ENCODE results near the gene EFCAB7. TPM values are rescaled to one million over a fixed set of nuclear protein-coding genes. Genes with fewer than 3 reads are reported as not detected.

EFCAB7 gene
- total RNA-seq, 1 donor from 2014 or later, result 11.1 TPM

GRCh38 chr1:63595435-63595834, 72.1 kb downstream of the EFCAB7 start:
- DNase-seq (ENCODE audit: low spot score), result no peak
- intact Hi-C loops (cut with DNase I), result no loop called here
- ATAC-seq, result no peak

DNA sequence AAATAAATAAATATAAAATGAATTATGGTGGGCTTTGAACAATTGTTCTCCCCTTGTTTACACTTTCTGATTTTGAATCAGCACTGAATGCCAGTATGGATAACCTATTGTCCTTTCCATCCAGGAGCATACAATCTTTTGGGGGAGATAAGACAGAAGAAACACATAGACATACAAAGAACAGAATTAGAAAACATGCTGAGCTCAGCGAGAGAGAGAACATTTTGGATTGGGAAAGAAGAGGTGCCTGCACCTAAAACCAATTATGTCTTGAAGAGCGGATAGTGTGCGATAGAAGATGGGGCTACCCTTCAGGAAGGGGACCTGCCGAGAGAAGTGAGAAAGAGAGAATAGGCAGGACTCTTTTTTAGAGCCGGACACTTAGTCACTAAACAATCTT, 76.5 kb downstream of the EFCAB7 start:
- intact Hi-C loops (cut with DNase I), result no loop called here
- ATAC-seq, result no peak

DNA sequence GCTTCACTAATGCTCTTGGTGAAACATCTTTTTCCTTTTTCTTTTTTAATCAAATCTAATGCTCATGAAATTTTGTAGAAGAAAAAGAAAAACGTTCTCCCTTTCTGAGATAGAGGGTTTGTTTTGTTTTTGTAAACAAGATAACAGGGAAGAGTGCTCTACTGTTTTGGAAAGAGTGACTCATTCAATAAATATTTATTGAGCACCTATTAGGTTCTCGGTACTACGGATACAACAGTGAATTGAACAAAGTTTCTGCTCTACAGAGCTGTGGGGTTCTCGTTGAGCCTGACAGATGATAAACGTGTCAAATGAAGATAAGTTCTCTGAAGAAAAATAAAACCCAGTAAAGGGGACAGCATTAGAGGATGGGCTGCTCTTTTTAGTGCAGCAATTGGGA, 76.9 kb downstream of the EFCAB7 start:
- no peak for DNase-seq (ENCODE audit: low spot score)
- no peak for ATAC-seq
- intact Hi-C loops (cut with DNase I), result no loop called here

More for the DNA sequence above, 76.5 kb downstream of the EFCAB7 start:
- no peak for DNase-seq (ENCODE audit: low spot score)

DNA sequence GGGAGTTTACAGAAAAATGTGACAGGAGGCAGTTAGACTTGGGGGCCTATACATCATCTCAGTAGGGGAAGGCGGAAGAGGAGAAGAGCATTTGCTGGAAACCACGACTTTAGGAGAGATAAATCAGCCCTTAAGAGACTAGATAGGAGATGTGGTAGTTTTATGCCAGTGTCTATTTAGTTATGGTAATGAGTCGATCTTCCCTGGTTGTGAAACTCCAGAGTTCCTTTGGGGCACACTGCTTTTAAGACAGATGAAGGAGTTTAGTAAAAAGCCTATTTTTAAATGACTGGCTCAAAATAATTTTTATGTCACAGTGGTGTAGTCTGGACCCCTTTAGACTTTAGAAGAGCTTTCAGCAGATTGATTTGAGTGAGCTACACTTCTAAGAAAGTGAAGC, 77.7 kb downstream of the EFCAB7 start:
- intact Hi-C loops (cut with DNase I), result no loop called here
- DNase-seq (ENCODE audit: low spot score) (no peak), ATAC-seq (peak; percentile 49)

DNA sequence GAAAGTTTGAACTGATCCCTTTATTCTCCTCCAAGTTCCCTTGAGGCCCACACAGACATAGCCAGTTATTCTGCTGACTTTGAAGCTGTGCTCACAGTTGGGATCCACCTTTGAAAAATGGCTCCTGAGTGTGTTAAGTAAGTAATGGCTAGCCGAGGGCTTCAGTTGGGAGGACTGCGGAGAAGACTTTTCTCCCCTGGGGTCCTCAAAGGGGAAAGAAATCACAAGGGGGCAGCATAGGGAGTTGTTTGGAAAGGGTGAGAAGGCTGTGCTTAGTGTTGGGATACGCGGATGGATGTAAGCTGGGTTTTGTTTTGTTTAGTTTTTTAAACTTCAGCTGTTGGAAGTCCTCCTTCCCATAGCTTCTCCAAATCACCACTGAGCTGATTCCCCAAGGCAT, 78.1 kb downstream of the EFCAB7 start:
- DNase-seq (ENCODE audit: low spot score) (no peak), ATAC-seq (no peak)
- intact Hi-C loops (cut with DNase I), result no loop called here

- intact Hi-C loops (cut with DNase I), result no loop called here
- ATAC-seq, result no peak
- DNase-seq (ENCODE audit: low spot score), result no peak
Measured at GRCh38 chr1:63601912-63602311, 78.6 kb downstream of the EFCAB7 start.

- no peak for DNase-seq (ENCODE audit: low spot score)
- no peak for ATAC-seq
Measured at GRCh38 chr1:63602629-63603028, 79.3 kb downstream of the EFCAB7 start.

DNA sequence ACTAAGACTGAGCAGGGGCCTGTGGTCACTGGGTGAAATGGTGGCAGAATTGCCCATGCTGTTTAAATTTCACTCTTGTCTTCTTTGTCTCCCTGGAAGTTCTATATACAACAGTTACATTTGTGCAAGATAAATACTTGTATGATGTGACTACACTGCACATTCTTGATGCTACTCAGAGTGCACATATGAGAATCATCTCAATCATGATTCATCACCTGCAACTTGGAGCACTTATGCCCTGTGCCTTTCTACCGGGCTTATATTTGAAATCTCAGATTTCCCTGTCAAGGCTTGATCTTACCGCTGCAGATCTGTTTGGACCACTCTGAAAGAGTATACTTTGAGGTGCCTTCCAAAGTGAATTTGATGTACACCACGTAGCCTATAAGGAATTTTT, 80.5 kb downstream of the EFCAB7 start:
- intact Hi-C loops (cut with DNase I), result no loop called here
- DNase-seq (ENCODE audit: low spot score), result no peak
- ATAC-seq, result no peak

More at GRCh38 chr1:63602629-63603028, 79.3 kb downstream of the EFCAB7 start:
- intact Hi-C loops (cut with DNase I), result no loop called here

DNA sequence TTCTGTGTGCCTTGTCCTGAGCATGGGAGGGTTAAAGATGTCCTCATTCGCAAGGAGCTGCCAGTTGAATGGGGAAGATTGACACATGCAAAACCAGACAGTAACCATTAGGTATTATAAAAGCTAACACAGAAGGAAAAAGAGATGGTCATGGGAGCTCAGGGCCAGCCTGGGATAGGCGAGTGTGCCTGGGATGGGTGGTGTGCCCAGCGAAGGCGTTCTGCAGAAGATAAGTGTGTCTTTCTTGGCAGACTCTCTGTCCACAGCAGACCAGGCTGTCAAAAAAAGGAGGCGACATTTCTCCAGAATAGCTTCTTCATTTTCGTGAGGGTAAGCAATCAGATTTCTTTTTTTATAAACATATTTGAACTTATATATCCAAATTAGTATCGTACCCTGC, 84.0 kb downstream of the EFCAB7 start:
- intact Hi-C loops (cut with DNase I), result no loop called here
- DNase-seq (ENCODE audit: low spot score) (no peak), ATAC-seq (no peak)

DNA sequence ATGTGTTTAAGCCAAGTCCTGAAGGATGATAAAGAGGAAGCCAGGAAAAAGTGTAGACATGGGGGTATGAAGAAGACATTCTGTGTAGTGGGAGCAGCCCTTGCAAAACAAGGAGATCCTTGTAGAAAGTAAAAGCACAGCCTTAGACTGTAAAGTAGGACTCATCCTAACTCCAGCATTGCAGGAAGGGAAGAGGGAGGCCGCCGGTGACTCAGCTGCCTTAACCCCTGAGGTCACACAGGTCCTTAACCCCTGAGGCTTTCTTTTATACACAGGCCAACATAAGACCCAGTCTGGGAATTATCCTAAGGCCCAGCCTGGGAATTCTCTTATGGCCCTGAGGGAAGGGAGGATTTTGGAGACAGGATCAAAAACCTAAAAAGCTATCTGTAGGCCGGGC, 87.9 kb downstream of the EFCAB7 start:
- intact Hi-C loops (cut with DNase I), result loop anchor here (10.0 kb wide), 2 partner anchors 524 to 634 kb away; no protein-coding TSS in a partner anchor
- no peak for ATAC-seq
- DNase-seq (ENCODE audit: low spot score), result no peak

GRCh38 chr1:63612564-63612963, 89.2 kb downstream of the EFCAB7 start:
- intact Hi-C loops (cut with DNase I), result loop anchor here (10.0 kb wide), 2 partner anchors 522 to 632 kb away; no protein-coding TSS in a partner anchor
- ATAC-seq, result no peak
- DNase-seq (ENCODE audit: low spot score), result no peak

DNA sequence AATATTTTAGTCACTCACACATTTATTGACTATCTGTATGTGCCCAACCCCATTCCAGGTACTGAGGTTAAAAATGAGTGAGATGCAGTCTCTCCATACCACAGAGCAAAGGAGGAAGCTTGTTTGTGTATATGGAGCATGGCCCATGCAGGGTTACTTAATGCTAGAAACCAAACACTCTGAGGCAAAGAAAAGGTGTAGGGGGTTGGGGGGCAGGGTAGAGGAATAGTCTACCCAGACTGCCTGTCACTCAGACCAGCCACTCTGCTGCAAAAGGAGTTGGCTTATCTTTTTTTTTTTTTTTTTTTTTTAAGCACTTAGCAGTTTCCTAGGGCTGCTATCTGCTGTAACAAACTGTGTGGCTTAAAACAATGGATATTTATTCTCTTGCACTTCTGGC, 89.6 kb downstream of the EFCAB7 start:
- no peak for ATAC-seq
- no peak for DNase-seq (ENCODE audit: low spot score)
- intact Hi-C loops (cut with DNase I), result loop anchor here (10.0 kb wide), 2 partner anchors 522 to 632 kb away; no protein-coding TSS in a partner anchor

- ATAC-seq (peak; percentile 82), DNase-seq (ENCODE audit: low spot score) (peak; percentile 69)
- intact Hi-C loops (cut with DNase I), result loop anchor here (10.0 kb wide), 2 partner anchors 519 to 629 kb away; no protein-coding TSS in a partner anchor
Measured at GRCh38 chr1:63615768-63616420, 92.6 kb downstream of the EFCAB7 start.

DNA sequence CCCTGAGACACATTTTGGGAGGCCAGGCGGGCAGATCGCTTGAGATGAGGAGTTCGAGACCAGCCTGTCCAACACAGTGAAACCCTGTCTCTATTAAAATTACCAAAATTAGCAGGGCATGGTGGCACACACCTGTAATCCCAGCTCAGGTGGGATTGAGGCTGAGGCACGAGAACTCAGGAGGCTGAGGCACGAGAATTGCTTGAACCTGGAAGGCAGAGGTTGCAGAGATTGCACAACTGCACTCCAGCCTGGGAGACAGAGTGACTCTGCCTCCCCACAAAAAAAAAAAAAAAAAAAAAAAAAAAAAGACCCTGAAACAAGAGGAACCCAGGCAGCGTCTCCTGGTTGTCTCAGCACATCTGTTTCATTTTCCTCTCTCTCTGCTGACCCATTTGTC, 94.1 kb downstream of the EFCAB7 start:
- DNase-seq (ENCODE audit: low spot score), result no peak
- intact Hi-C loops (cut with DNase I), result loop anchor here (10.0 kb wide), 2 partner anchors 517 to 627 kb away; no protein-coding TSS in a partner anchor
- no peak for ATAC-seq

GRCh38 chr1:63618011-63618410, 94.7 kb downstream of the EFCAB7 start:
- DNase-seq (ENCODE audit: low spot score) (no peak), ATAC-seq (no peak)
- intact Hi-C loops (cut with DNase I), result loop anchor here (10.0 kb wide), 2 partner anchors 517 to 627 kb away; no protein-coding TSS in a partner anchor

GRCh38 chr1:63619558-63619957, 96.2 kb downstream of the EFCAB7 start:
- intact Hi-C loops (cut with DNase I), result loop anchor here (10.0 kb wide), 2 partner anchors 515 to 625 kb away; no protein-coding TSS in a partner anchor
- ATAC-seq, result no peak
- DNase-seq (ENCODE audit: low spot score), result no peak

DNA sequence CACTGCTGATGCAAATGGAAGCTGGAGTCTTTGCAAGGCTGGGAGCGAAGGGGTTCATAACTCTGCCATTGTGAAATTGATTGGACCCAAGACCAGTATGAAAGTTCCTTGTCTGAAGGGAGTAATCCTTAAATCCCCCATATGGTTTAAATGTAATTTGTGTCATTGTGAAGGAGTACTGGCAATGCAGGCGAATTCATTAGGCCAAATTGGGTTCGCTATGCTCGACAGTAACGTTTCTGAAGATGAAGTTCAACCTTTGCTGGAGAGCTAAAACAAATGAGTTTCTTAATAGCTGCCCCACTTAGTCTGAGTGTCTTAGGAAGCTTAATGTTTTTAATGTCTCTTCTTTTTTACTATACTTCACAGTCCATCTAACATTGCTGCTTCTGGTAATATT, 97.3 kb downstream of the EFCAB7 start:
- intact Hi-C loops (cut with DNase I), result no loop called here
- DNase-seq (ENCODE audit: low spot score), result no peak

GRCh38 chr1:63621075-63621474, 97.8 kb downstream of the EFCAB7 start:
- DNase-seq (ENCODE audit: low spot score) (no peak), ATAC-seq (no peak)
- intact Hi-C loops (cut with DNase I), result no loop called here

More for the DNA sequence above, 97.3 kb downstream of the EFCAB7 start:
- no peak for ATAC-seq

GRCh38 chr1:63621698-63622097, 98.4 kb downstream of the EFCAB7 start:
- no peak for ATAC-seq
- DNase-seq (ENCODE audit: low spot score), result no peak
- intact Hi-C loops (cut with DNase I), result no loop called here
